Adrenal gland (tissue), 12 donors: ENCODE measurements around the gene CCDC33. TPM values are rescaled to one million over a fixed set of nuclear protein-coding genes. Genes with fewer than 3 reads are reported as not detected.

ENCODE experiments used
- DNase-seq, 7 donors: peaks; one replicate each; pipeline ENCODE4 v3.0.0-alpha.2; 2019 to 2020
- H3K27ac ChIP-seq, 5 donors: fragments of 200-600 bp; sonication (generic) in 4 of 5; 1 replicate in 3 of 5; 2 replicates in 2 of 5; pipeline versions ENCODE4 v1.5.1 to v1.8.0; 2016 to 2020; ENCODE audit warnings: mild to moderate bottlenecking in 1 of 5
- H3K27me3 ChIP-seq: fragments of 200-600 bp; 2 replicates; pipeline ENCODE4 v1.8.0; 2021
- H3K36me3 ChIP-seq, 2 donors: fragments of 200-600 bp; replicated peaks in 1 of 2; 1 replicate in 1 of 2; 2 replicates in 1 of 2; pipeline versions ENCODE4 v1.5.1 to v1.8.0; 2018 to 2022
- H3K4me1 ChIP-seq, 2 donors: fragments of 200-600 bp; replicated peaks in 1 of 2; 1 replicate in 1 of 2; 2 replicates in 1 of 2; pipeline versions ENCODE4 v1.5.1 to v1.8.0; 2018 to 2021
- H3K4me3 ChIP-seq, 4 donors: fragments of 200-600 bp; sonication (generic) in 3 of 4; one replicate each; pipeline ENCODE4 v1.5.1; 2016 to 2018
- H3K9me3 ChIP-seq, 3 donors: fragments of 200-600 bp; sonication (generic) in 1 of 3; replicated peaks in 1 of 3; 1 replicate in 2 of 3; 2 replicates in 1 of 3; pipeline versions ENCODE4 v1.5.1 to v1.8.0; 2016 to 2021
- CTCF ChIP-seq, 6 experiments: fragments of 450-650 bp in 4 of 6; fragments of 200-600 bp in 2 of 6; sonication (generic) in 1 of 6; IDR thresholded peaks; 1 replicate in 5 of 6; 2 replicates in 1 of 6; pipeline versions ENCODE4 v1.5.1 to v1.8.0; 2016 to 2021; ENCODE audit warnings: antibody characterized with exemption in 6 of 6, mild to moderate bottlenecking in 2 of 6, moderate library complexity in 1 of 6
- POLR2A ChIP-seq, 2 donors: fragments of 450-650 bp; IDR thresholded peaks; one replicate each; pipeline ENCODE4 v1.6.1; 2017; ENCODE audit warnings: antibody characterized with exemption in 2 of 2, mild to moderate bottlenecking in 2 of 2, moderate library complexity in 1 of 2
- WGBS, 4 donors: extraction: QIAGEN DNeasy Blood & Tissue Kit in 2 of 4; methylation state at CpG; one replicate each; pipeline versions ENCODE4 v1.1.5 to v1.1.7; 2013 to 2017; 5-methylcytosine and 5-hydroxymethylcytosine counted together
- intact Hi-C, 2 donors: fragments of 100-400 bp; cut with DNase I; formaldehyde crosslinking; loops; one replicate each; pipeline versions ENCODE4 v1.14.1 to v1.15.0; 2022 to 2023
- polyA plus RNA-seq, 3 donors: library from polyadenylated mRNA; stranded (reverse); fragments of 200-250 nt in 2 of 3; fragments of 350-450 nt in 1 of 3; fragmentation: Illumina TruSeq in 1 of 3; extraction: RNeasy Lipid Tissue Mini Kit (QIAGEN cat#74804) in 1 of 3; gene quantifications; one replicate each; pipeline ENCODE4 v1.2.3, GENCODE V29; 2013 to 2014
- total RNA-seq, 9 donors: library from RNA; depleted of rRNA in 4 of 9; stranded (reverse); fragments of >200 nt in 4 of 9; fragments of 120-200 nt in 1 of 9; fragmentation: NEBNext Ultra II Directional in 1 of 9; extraction: Animal tissue kit (Norgen Biotek cat#: 25700) in 1 of 9; gene quantifications; one replicate each; pipeline versions ENCODE4 v1.1.0 to v1.2.4, GENCODE V29; 2013 to 2023
- donor health status: healthy with polysubstance abuse.
- donor health status: Bipolar disorder and iron deficiency.
- donor health status: DM: yes; HTN: yes; CAD: no.
- donor health status: DM: no; HTN: no; CAD: no.
- donor health status: DM: no; HTN: no; CAD: no.
- donor health status: DM: yes; HTN: yes; CAD: no.

The CCDC33 gene
- total and polyA plus RNA-seq, 12 donors = 0.11 to 1.1 (median 0.30) TPM; not detected in 3

DNA sequence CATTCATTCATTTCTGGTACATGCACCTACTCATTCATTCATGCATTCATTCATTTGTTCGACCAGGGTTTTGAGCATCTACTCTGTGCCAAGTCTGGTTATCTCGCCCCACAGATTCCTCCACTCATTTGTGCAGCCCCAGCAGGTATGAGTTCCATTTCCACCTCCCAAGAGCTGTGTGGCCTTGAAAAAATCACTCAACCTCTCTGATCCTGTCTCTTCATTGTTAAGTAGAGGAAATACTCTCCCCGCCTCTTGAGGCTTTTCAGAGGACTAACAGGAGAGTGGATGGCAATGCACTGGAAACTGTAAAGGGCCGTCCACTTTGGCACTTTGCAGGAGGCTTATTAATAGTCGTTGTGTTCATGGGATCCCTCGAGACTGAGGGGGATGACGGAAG, 69.6 kb downstream of the CCDC33 start:
- Histone ChIP-seq H3K9me3 (no peaks in the 10 kb centered on the region), H3K4me3 (no peak overlapping the region), H3K36me3 (no peaks in the 10 kb centered on the region), H3K27me3 (peaks cover 5% of the 10 kb centered on the region), H3K27ac (no peak overlapping the region), H3K4me1 (peaks cover 5 to 7% of the 10 kb centered on the region in 2 donors)
- TF ChIP-seq POLR2A (IDR thresholded peaks at IDR 0.05) (no peak), CTCF (IDR thresholded peaks at IDR 0.05) (no peak)
- intact Hi-C loops = loop anchor here (5.0 kb wide), 1 partner anchor 178 kb away; no protein-coding TSS in a partner anchor
- 78 to 85% (median 82%) methylated on average over 7 of the region's 7 CpGs for WGBS, 4 donors
- no peak for DNase-seq

- Histone ChIP-seq H3K4me3 (no peak overlapping the region), H3K9me3 (no peaks in the 10 kb centered on the region), H3K36me3 (no peaks in the 10 kb centered on the region), H3K27ac (no peak overlapping the region), H3K27me3 (peaks cover 5% of the 10 kb centered on the region), H3K4me1 (peaks cover 5 to 7% of the 10 kb centered on the region in 2 donors)
- DNase-seq = no peak
- TF ChIP-seq POLR2A (IDR thresholded peaks at IDR 0.05) (no peak), CTCF (IDR thresholded peaks at IDR 0.05) (no peak)
- intact Hi-C loops = loop anchor here (5.0 kb wide), 1 partner anchor 179 kb away; no protein-coding TSS in a partner anchor
- 62 to 85% (median 67%) methylated on average over 10 of the region's 10 CpGs for WGBS, 4 donors
Measured at GRCh38 chr15:74306781-74307217, 70.7 kb downstream of the CCDC33 start.

DNA sequence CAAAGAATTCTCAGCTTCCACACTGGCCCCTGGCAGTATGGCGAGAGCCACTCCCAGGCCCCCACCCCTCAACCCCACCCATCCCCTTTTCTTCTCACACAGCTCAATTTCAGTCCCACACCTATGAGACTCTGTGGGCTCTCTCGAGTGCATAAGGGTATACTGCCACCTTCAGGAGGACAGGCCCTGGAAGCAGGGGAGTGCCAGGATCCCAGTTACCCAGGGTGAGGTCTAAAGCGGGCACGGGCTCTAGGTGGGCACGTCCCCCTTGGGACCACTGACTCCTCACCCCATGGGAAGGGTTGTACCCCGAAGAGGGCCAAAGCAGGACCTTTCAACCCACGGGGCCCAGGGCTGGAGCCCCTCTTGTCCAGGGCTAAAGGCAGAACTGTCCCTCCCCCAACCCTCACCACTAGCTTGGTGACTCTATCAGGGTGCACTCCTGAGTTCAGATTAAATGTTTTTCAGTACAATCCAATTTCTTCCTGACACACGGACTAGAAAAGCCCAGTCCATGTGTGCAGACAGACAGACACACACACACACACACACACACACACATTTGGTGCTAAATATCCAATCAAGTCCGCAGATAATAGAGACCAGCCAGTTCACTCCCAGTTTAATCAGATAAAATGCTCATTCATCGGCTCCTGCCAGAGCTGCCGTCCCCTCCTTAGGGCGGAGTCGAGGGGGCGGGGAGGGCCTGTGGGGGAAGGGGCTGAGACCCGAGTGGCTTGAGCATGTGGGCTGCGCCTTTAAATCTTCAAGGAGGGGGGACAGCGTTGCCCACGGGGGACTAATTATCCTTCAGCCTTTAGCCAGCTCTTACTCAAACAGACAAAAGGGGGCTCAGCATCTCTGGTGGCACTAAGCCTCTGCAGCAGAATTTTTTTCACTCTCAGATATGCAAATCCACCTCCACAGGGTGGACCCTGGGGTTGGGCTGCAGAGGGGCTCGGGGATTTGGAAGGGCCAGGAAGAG, 72.0 kb downstream of the CCDC33 start:
- no peaks in the 10 kb centered on the region for H3K9me3 ChIP-seq
- peaks cover 5% of the 10 kb centered on the region for H3K27me3 ChIP-seq
- intact Hi-C loops = loop anchor here (5.0 kb wide), 1 partner anchor 181 kb away; no protein-coding TSS in a partner anchor
- peak; percentile 55 to 83 (median 73) for DNase-seq
- TF ChIP-seq CTCF (IDR thresholded peaks at IDR 0.05) (peak; percentile 54 to 76 (median 68)), POLR2A (IDR thresholded peaks at IDR 0.05) (no peak)
- 3 to 14% (median 8%) methylated on average over 7 to 19 of the region's 19 CpGs for WGBS, 4 donors
- no peak overlapping the region for H3K27ac ChIP-seq
- H3K36me3 ChIP-seq = no peaks in the 10 kb centered on the region
- no peak overlapping the region for H3K4me3 ChIP-seq
- H3K4me1 ChIP-seq = no peaks in the 10 kb centered on the region

DNA sequence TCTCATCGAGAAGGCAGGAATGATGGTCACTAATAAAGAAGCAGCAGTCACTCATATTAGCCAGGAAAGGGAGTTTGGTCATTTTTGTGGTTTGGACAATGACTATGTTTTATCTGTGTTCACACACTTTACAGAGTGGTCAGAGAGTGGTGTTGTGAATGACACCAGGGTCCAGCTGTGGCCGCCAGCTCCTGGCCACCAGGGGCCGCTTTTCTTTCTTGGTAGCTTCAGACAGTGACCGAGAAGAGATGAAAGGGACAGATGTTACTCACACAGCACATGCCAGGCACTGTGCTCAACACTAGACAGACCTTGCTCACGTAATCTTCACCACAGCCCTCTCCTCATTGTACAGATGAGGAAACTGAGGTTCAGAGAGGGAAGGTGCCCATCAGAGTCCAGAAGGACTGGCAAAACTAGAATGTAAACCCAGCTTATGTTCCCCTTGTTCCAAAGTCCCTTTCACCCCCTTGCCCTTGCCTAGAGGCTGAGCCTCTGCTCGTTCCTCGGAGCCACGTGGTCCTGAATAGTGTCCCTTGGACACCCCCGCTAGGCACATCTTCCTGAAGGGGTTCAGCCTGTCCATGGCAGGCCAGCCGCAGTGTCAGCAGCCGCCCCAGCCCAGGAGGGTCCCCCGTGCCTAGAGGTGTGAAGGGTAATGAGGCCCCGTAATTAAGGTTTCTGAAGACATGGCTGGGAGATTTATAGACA, 75.8 kb downstream of the CCDC33 start:
- WGBS, 4 donors = 64 to 76% (median 68%) methylated on average over 9 to 13 of the region's 13 CpGs

More for the DNA sequence above, 75.8 kb downstream of the CCDC33 start:
- Histone ChIP-seq H3K9me3 (no peaks in the 10 kb centered on the region), H3K27ac (no peak overlapping the region), H3K4me1 (no peaks in the 10 kb centered on the region), H3K36me3 (no peaks in the 10 kb centered on the region), H3K27me3 (peaks cover 5% of the 10 kb centered on the region), H3K4me3 (no peak overlapping the region)
- TF ChIP-seq POLR2A (IDR thresholded peaks at IDR 0.05) (no peak), CTCF (IDR thresholded peaks at IDR 0.05) (peak; percentile 18 to 53 (median 37))
- intact Hi-C loops = loop anchor here (5.0 kb wide), 3 partner anchors 250 to 340 kb away; no protein-coding TSS in a partner anchor
- DNase-seq = peak in 2 of 7 donors; percentile 60 to 71
